ENCODE data around the gene OR4K15.
"Not testable (repeated sequence)": the region's sequence is repeated elsewhere in the genome, so short reads cannot be mapped to it uniquely, and the experiment has no call there.

Gene OR4K15

GRCh38 chr14:19975291-19975690, at the start of gene OR4K15:
Gene OR4K15 (plus strand): TSS chr14:19975591. CDS start chr14:19975591, 0 bp downstream.
- DNase-seq (ENCODE audit: low read depth in 3 of 3), result no peak

GRCh38 chr14:19930617-19931016, 44.8 kb upstream of the OR4K15 start, which contains the start of gene OR4K1:
Gene OR4K1 (plus strand): TSS chr14:19930917. CDS start chr14:19935667, 4,750 bp downstream.
- no peak for DNase-seq (ENCODE audit: low read depth in 3 of 3)

- no peak for DNase-seq (ENCODE audit: low read depth in 3 of 3)
Measured at GRCh38 chr14:19941668-19942067, 33.7 kb upstream of the OR4K15 start.

- DNase-seq (ENCODE audit: low read depth in 3 of 3), result no peak
Measured at GRCh38 chr14:19947413-19948090, 27.8 kb upstream of the OR4K15 start.

GRCh38 chr14:19949218-19949617, 26.2 kb upstream of the OR4K15 start:
- DNase-seq (ENCODE audit: low read depth in 3 of 3), result no peak

- not testable (repeated sequence) for DNase-seq (ENCODE audit: low read depth in 3 of 3)
Measured at GRCh38 chr14:19969735-19970134, 5.7 kb upstream of the OR4K15 start.

- DNase-seq (ENCODE audit: low read depth in 3 of 3), result no peak
Measured at GRCh38 chr14:19974844-19975243, 547 bp upstream of the OR4K15 start.

GRCh38 chr14:19993438-19993837, 18.0 kb downstream of the OR4K15 start:
- no peak for DNase-seq (ENCODE audit: low read depth in 3 of 3)

GRCh38 chr14:20001863-20002262, 26.5 kb downstream of the OR4K15 start, which contains the start of gene OR4Q2:
Gene OR4Q2 (plus strand): TSS chr14:20002163.
- DNase-seq (ENCODE audit: low read depth in 3 of 3), result no peak

- DNase-seq (ENCODE audit: low read depth in 3 of 3), result no peak
Measured at GRCh38 chr14:20002319-20002718, 26.9 kb downstream of the OR4K15 start.

- DNase-seq (ENCODE audit: low read depth in 3 of 3), result no peak
Measured at GRCh38 chr14:20008156-20008555, 32.8 kb downstream of the OR4K15 start.

GRCh38 chr14:20019257-20019865, 44.0 kb downstream of the OR4K15 start, which contains the start of gene OR4K14:
Gene OR4K14 (minus strand): TSS chr14:20019307. CDS start chr14:20015193, 4,114 bp downstream.
- DNase-seq (ENCODE audit: low read depth in 3 of 3), result no peak

Data from stimulated activated CD4-positive, alpha-beta T cell treated with anti-CD3 and anti-CD28 coated beads, TNF-alpha, amount 100 ng/mL, for 24 hours (primary cell).